Brain microvascular endothelial cell (primary cell): ENCODE data around the gene TUBA4B.

Experiments used
- DNase-seq: peaks from one replicate; pipeline ENCODE4 v3.0.0-alpha.2; 2020
- H3K27ac ChIP-seq: fragments of 250-450 bp; sonication (Bioruptor Pico); 2 replicates; pipeline ENCODE4 v1.5.1; 2020; ENCODE audit warnings: mild to moderate bottlenecking, moderate library complexity
- H3K27me3 ChIP-seq: fragments of 250-450 bp; sonication (Bioruptor Pico); replicated peaks from 2 replicates; pipeline ENCODE4 v1.5.1; 2020; ENCODE audit warnings: mild to moderate bottlenecking
- H3K36me3 ChIP-seq: fragments of 250-450 bp; sonication (Bioruptor Pico); replicated peaks from 2 replicates; pipeline ENCODE4 v1.5.1; 2020; ENCODE audit warnings: mild to moderate bottlenecking
- H3K4me3 ChIP-seq: 2 replicates; pipeline ENCODE4 v1.5.1; 2011; ENCODE audit warnings: low read depth, mild to moderate bottlenecking, control low read depth, low read length, moderate library complexity
- CTCF ChIP-seq: IDR thresholded peaks from 2 replicates; pipeline ENCODE4 v1.5.1; 2011; ENCODE audit warnings: low read depth, mild to moderate bottlenecking, moderate library complexity, low read length, control low read depth, inconsistent platforms; ENCODE audit errors: missing control alignments
- in situ Hi-C: cut with HindIII; loops from 2 replicates; pipeline ENCODE4 v1.10.0; 2017; ENCODE audit warnings: low sequenced_read_pairs, low pct_ligation_motif_present

Gene TUBA4B

GRCh38 chr2:219245899-219246230 lies 7.2 kb upstream of the TUBA4B start:
- no peak for DNase-seq
- H3K27me3 ChIP-seq: no peaks in the 10 kb centered on the region
- H3K4me3 ChIP-seq: peak overlapping the region; percentile 98
- in situ Hi-C loops: no loop called here
- no peak for TF ChIP-seq CTCF
- H3K36me3 ChIP-seq: peaks cover 5% of the 10 kb centered on the region
- peak overlapping the region; percentile 88 for H3K27ac ChIP-seq

- Histone ChIP-seq H3K4me3 (no peak overlapping the region), H3K27ac (no peak overlapping the region), H3K27me3 (no peaks in the 10 kb centered on the region), H3K36me3 (peaks cover 5% of the 10 kb centered on the region)
- in situ Hi-C loops: no loop called here
- no peak for DNase-seq
- TF ChIP-seq CTCF: no peak
Measured at GRCh38 chr2:219246559-219246958, 6.5 kb upstream of the TUBA4B start.

- Histone ChIP-seq H3K27ac (no peak overlapping the region), H3K36me3 (peaks cover 5% of the 10 kb centered on the region), H3K27me3 (peaks cover under 1% of the 10 kb centered on the region), H3K4me3 (no peak overlapping the region)
- in situ Hi-C loops: no loop called here
- no peak for DNase-seq
- no peak for TF ChIP-seq CTCF
Measured at GRCh38 chr2:219247678-219248642, 5.1 kb upstream of the TUBA4B start.

GRCh38 chr2:219248845-219249202 lies 4.2 kb upstream of the TUBA4B start:
- H3K36me3 ChIP-seq: peaks cover 5% of the 10 kb centered on the region
- H3K27me3 ChIP-seq: peaks cover 4% of the 10 kb centered on the region
- no peak for DNase-seq
- no peak overlapping the region for H3K27ac ChIP-seq
- no peak overlapping the region for H3K4me3 ChIP-seq
- in situ Hi-C loops: no loop called here
- TF ChIP-seq CTCF: no peak

- peak; percentile 15 for DNase-seq
- H3K27ac ChIP-seq: peak overlapping the region; percentile 18
- peaks cover 5% of the 10 kb centered on the region for H3K36me3 ChIP-seq
- in situ Hi-C loops: no loop called here
- peaks cover 9% of the 10 kb centered on the region for H3K27me3 ChIP-seq
- no peak for TF ChIP-seq CTCF
- no peak overlapping the region for H3K4me3 ChIP-seq
Measured at GRCh38 chr2:219249203-219249980, 3.7 kb upstream of the TUBA4B start.
